GM18511 (cell line): Measurements from ENCODE around the gene SCAMP2.
"Not testable (repeated sequence)": the region's sequence is repeated elsewhere in the genome, so short reads cannot be mapped to it uniquely, and the experiment has no call there.

Experiments
- ATAC-seq: cut with Tn5 transposase; IDR thresholded peaks from one replicate; pipeline ENCODE4 v1.9.1; 2021; ENCODE audit warnings: mild to moderate bottlenecking, moderate library complexity; ENCODE audit not compliant: unreplicated experiment

The SCAMP2 gene, protein sequence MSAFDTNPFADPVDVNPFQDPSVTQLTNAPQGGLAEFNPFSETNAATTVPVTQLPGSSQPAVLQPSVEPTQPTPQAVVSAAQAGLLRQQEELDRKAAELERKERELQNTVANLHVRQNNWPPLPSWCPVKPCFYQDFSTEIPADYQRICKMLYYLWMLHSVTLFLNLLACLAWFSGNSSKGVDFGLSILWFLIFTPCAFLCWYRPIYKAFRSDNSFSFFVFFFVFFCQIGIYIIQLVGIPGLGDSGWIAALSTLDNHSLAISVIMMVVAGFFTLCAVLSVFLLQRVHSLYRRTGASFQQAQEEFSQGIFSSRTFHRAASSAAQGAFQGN

DNA sequence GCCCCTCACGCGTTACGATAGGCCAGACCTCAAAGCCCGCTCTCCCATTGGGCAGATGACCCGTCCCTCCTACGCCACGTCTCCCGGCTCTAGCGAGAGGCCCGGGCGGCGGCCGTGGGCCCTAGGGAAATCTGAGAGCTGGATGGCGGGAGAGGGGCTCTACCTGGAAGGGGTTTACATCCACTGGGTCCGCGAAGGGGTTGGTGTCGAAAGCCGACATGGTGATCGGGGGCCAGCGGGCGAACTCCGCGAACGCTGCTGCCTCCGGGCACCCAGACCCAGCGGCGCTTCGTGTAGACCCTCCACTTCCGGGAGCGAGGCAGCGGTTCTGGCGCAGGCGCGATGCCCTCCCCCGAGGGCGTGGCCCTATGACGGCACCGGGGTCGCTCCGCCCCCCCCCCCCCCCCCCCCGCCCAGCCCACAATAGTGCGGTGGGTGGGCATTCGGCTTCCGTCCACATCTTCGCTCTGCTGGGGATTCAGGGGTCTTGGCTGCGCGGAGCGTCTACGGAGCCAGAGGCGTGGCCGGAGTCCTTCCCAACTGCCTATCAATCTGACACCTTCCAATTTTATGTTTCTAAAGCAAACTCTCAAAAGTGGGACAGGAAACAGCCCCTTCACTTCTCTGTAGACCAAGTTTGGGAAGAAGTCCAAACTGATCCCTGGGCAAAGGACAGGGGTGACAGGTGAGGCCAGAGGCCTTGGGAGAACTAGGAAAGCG is at the start of gene SCAMP2:
SCAMP2 (minus strand) TSS at position 330 of the 720 bp plus-strand sequence; CDS start at position 220, 110 bp downstream.
- peak; percentile 81 for ATAC-seq

- no peak for ATAC-seq
Measured at GRCh38 chr15:74920456-74920855, 47.3 kb upstream of the SCAMP2 start.

DNA sequence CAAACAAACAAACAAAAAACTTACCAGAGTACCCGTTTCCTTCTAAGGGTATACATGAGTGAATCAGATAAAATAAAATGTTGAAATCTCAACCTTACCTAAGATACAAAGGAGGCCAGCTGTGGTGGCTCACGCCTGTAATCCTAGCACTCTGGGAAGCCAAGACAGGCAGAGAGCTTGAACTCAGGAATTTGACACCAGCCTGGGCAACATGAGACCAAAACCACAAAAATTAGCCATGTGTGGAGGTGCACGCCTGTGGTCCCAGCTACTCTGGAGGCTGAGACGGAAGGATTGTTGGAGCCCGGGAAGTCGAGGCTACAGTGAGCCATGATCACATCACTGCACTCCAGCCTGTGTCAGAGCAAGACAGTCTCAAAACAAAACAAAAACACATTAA is 44.5 kb upstream of the SCAMP2 start:
- ATAC-seq: no peak

DNA sequence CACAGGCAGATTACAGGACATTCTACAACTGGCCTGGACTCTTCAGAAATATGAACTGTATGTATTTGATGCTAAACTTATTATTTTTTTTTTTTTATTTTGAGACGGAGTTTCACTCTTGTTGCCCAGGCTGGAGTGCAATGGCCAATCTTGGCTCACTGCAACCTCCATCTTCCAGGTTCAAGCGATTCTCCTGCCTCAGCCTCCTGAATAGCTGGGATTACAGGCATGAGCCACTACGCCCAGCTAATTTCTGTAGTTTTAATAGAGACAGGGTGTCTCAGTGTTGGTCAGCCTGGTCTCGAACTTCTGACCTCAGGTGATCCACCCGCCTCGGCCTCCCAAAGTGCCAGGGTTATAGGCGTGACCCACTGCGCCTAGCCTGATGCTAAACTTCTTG is 40.6 kb upstream of the SCAMP2 start:
- ATAC-seq: not testable (repeated sequence)

DNA sequence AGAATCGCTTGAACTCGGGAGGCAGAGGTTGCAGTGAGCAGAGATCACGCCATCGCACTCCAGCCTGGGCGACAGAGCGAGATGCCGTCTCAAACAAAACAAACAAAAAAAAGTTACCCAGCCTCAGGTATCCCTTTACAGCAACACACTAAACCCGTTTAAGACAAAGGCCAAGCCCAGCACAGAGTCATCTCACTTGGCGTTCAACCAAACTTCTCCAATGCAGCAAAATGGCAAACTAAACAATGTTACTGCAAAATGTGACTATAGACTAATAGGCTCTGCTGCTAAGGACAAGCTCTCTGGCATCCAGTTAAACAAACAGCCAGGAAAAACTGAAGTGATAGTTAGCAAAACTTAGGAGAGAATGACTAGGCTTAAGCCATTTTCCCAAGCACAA is 39.9 kb upstream of the SCAMP2 start:
- ATAC-seq: no peak

- no peak for ATAC-seq
Measured at GRCh38 chr15:74908635-74909034, 35.5 kb upstream of the SCAMP2 start.

- ATAC-seq: no peak
Measured at GRCh38 chr15:74907163-74907870, 34.2 kb upstream of the SCAMP2 start.

- peak; percentile 90 for ATAC-seq
Measured at GRCh38 chr15:74906450-74907162, 33.4 kb upstream of the SCAMP2 start, which contains the start of gene FAM219B. TSS of gene FAM219B (minus strand) at chr15:74906851. CDS start at chr15:74906800, 51 bp downstream.

GRCh38 chr15:74906067-74906449 is 32.9 kb upstream of the SCAMP2 start:
- ATAC-seq: peak; percentile 20

GRCh38 chr15:74904190-74904805 is 31.1 kb upstream of the SCAMP2 start:
- ATAC-seq: no peak

DNA sequence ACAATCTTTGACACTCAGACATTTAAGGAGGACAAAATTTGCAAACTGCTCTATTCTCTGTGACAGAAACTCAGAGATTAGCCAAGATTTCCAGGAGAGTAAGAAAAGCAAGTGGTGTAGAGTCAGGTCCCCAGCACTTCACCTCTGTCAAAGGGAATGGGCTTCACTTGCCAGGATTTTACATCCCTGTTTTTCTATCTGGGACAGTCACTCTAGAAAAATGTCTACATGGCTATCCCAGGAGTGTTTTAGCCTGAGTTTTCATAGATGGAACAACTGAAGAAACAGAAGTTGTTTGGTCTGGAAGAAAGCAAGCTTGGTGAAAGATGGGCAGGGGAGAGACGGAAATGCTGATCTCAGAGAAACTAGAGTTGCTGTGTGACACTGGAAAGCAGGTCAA is 30.5 kb upstream of the SCAMP2 start:
- ATAC-seq: no peak

GRCh38 chr15:74902295-74903075 is 29.3 kb upstream of the SCAMP2 start:
- no peak for ATAC-seq

DNA sequence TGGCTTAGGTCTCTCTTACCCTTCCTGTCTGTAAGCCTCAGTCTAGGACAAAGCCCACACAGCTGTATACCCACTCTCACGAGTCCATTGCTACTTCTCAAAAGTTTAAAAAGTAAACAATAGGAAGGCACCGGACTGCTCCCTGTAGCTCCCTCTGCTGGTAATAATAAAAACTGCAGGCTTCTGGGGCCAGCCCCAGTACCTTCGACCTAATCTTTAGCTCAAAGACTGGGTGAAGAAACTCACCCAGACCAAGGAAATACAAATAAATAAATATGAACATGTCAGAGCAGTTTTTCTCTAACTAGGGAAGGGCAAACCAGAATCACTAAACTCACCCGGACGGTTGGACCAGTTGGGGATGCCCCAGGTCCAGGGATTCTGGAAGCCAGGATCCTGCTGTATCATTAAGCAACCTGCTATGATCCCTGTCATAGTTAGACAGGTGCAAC is 28.5 kb upstream of the SCAMP2 start:
- no peak for ATAC-seq

DNA sequence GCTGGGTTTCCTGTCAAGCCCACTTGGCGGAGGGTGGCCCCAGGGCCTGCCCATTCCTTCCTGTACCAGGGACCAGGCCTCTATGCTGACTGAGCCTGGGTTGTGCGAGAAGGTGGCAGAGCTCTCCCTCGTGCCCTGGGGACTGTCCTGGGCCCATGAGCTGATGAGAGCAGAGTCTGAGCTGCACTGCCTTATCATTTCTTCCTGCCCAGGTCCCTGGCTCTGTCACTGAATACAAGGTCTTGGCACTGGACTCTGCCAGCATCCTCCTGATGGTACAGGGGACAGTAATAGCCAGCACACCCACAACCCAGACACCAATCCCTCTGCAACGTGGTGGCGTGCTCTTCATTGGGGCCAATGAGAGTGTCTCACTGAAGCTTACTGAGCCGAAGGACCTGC is 24.1 kb upstream of the SCAMP2 start:
- ATAC-seq: no peak

DNA sequence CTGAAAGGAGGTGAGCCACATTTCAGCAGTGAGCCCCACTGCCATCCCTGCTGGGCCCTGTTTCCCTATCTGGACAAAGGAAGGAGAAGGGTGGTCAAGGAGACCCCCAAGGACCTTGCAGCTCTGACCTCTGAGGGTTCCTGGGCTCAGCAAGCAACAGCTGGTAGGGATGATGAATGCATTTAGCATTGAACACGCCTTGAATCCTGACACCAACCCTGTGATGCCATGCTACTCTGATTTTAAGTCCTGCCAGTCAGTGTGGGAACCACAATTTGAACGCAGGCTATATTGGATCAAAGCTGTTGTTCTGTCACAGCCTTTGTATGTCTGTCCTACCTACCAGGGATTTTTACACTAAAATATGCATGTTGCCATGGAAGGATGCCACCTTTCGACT is 23.2 kb upstream of the SCAMP2 start:
- ATAC-seq: no peak

DNA sequence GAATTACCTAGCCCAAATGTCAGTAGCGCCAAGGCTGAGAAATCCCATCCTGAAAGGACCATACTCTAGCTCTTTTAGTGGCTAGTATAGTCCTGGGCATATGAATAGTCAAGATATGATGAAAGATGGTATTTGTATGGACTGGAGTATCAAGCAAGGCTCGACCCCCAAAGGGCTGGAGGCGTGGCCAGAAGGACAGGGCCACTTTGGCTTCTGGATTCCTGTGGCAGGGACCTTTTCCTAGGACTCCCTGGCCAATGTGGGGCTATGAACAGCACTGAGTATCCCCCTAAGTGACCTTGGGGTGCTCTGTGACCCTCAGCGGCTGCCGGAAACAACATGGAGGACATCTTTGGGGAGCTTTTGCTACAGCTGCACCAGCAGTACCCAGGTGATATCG is 22.7 kb upstream of the SCAMP2 start:
- no peak for ATAC-seq

DNA sequence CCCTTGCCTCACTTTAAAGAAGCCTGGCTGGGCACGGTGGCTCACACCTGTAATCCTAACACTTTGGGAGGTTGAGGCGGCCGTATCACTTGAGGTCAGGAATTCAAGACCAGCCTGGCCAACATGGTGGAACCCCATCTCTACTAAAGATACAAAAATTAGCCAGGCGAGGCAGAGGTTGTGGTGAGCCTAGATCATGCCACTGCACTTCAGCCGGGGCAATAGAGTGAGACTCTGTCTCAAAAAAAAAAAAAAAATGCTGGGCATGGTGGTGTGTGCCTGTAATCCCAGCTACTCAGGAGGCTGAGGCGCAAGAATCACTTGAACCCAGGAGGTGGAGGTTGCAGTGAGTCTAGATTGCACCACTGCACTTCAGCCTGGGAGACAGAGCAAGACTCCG is 21.2 kb upstream of the SCAMP2 start:
- ATAC-seq: not testable (repeated sequence)

DNA sequence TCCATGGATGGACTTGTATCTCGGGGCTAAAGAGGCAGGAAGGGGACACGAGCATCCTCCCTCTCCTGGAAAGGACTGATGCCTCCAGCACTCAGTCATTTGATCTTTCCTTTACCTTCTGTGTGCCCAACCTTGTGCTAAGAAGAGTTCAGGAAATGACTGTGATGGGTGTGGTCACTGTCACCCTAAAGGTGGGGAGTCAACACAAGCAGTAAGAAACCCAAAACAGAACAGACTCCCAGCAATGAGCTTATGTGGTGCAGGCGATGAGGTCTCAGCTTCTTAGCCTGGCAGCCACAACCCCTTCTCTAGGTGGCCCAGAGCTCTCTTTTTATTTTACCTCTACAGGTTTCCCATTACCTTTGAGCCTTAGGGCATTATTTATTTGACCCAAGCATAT is 20.5 kb upstream of the SCAMP2 start:
- no peak for ATAC-seq

GRCh38 chr15:74892931-74893330 is 19.8 kb upstream of the SCAMP2 start:
- no peak for ATAC-seq

- ATAC-seq: no peak
Measured at GRCh38 chr15:74892313-74892712, 19.1 kb upstream of the SCAMP2 start.
